Smooth muscle cell (in vitro differentiated cells): ENCODE data around the gene UROS. TPM values are rescaled to one million over a fixed set of nuclear protein-coding genes. Genes with fewer than 3 reads are reported as not detected.

Experiments used
- DNase-seq: peaks from one replicate; lab custom pipeline; 2025; ENCODE audit not compliant: unreplicated experiment; lab: John Stamatoyannopoulos, UW
- H2AFZ ChIP-seq: fragments of 200-600 bp; sonication (generic); 2 replicates; pipeline ENCODE4 v1.6.0; 2016; ENCODE audit warnings: antibody characterized with exemption, low read depth, mild to moderate bottlenecking
- H3F3A ChIP-seq: fragments of 200-600 bp; sonication (generic); 2 replicates; pipeline ENCODE4 v1.6.0; 2017; ENCODE audit warnings: antibody characterized with exemption, low read depth
- H3K27ac ChIP-seq: fragments of 200-600 bp; sonication (generic); 2 replicates; pipeline ENCODE4 v1.5.1; 2016; ENCODE audit warnings: low read depth, mild to moderate bottlenecking
- H3K27me3 ChIP-seq: fragments of 200-600 bp; sonication (generic); 2 replicates; pipeline ENCODE4 v1.6.1; 2016; ENCODE audit warnings: low read depth, mild to moderate bottlenecking
- H3K36me3 ChIP-seq: fragments of 200-600 bp; sonication (generic); 2 replicates; pipeline ENCODE4 v1.5.1; 2016; ENCODE audit warnings: low read depth
- H3K4me1 ChIP-seq: fragments of 200-600 bp; sonication (generic); 2 replicates; pipeline ENCODE4 v1.5.1; 2016; ENCODE audit warnings: low read depth
- H3K4me2 ChIP-seq: fragments of 200-600 bp; sonication (generic); 2 replicates; pipeline ENCODE4 v1.6.0; 2016; ENCODE audit warnings: mild to moderate bottlenecking
- H3K4me3 ChIP-seq: fragments of 200-600 bp; sonication (generic); 2 replicates; pipeline ENCODE4 v1.5.1; 2016; ENCODE audit warnings: mild to moderate bottlenecking
- H3K79me2 ChIP-seq: fragments of 200-600 bp; sonication (generic); 2 replicates; pipeline ENCODE4 v1.6.0; 2016; ENCODE audit warnings: low read depth, mild to moderate bottlenecking
- H3K9ac ChIP-seq: fragments of 200-600 bp; sonication (generic); 2 replicates; pipeline ENCODE4 v1.6.0; 2016; ENCODE audit warnings: low read depth
- H3K9me3 ChIP-seq: fragments of 200-600 bp; sonication (generic); replicated peaks from 2 replicates; pipeline ENCODE4 v1.5.1; 2016; ENCODE audit warnings: low read depth
- H4K20me1 ChIP-seq: fragments of 200-600 bp; sonication (generic); 2 replicates; pipeline ENCODE4 v1.6.0; 2016; ENCODE audit warnings: low read depth
- WGBS: methylation state at CpG from one replicate; pipeline ENCODE4 v1.1.7; 2016; ENCODE audit warnings: low lambda C conversion rate; 5-methylcytosine and 5-hydroxymethylcytosine counted together
- polyA plus RNA-seq: library from polyadenylated mRNA; unstranded; fragments of >200 nt; fragmentation: Nextera tagmentation; extraction: Ambion mirVana; gene quantifications from 2 replicates; pipeline ENCODE4 v1.2.1, GENCODE V29; 2016
- total RNA-seq: library from RNA; depleted of rRNA; stranded (reverse); fragments of >200 nt; gene quantifications from 2 replicates; pipeline ENCODE4 v1.2.3, GENCODE V29; 2014
- TF ChIP-seq, protein P1 (sequence below): fragments of 200-600 bp; sonication (generic); IDR thresholded peaks from 2 replicates; pipeline ENCODE4 v1.5.1; 2017; ENCODE audit warnings: borderline replicate concordance, mild to moderate bottlenecking, antibody characterized with exemption; ENCODE audit not compliant: insufficient read depth, poor library complexity, severe bottlenecking

The UROS gene
- total and polyA plus RNA-seq, 2 experiments from 2014 or later = 43.7 to 77.5 TPM

DNA sequence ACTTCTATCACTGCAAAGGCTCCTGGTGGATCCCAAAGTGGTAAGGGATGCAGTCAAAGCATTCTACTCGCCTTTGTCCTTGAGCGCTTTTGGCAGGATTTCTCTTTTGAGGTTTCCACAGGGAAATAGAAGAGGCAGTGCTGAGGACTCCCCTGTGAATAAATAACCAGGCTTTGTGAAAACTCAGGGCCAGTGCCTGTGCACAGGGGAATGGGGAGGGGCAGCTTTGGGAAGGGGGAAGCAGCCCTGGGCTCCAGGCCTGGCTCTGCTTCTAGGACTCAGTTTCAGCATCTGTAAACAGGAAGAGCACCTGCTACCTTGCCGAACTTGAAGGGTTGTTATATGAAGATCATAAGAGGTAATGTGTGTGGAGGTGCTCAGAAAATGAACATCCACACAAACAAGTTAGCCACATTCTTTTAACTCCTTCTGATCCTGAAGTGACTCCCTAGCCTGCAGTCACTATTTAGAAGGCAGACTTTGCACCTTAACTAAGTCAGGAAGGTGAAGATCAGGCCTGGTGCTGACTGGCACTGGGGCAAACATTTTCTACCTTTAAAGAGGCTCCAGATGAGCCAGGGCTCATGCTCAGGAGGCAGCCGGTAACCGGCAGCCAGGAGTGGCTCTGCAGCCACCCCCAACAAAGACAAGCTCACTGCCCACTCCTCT lies 24.9 kb downstream of the UROS start:
- no peaks in the 10 kb centered on the region for H3K36me3 ChIP-seq
- H3K4me1 ChIP-seq = no peaks in the 10 kb centered on the region
- H4K20me1 ChIP-seq = peaks cover 12% of the 10 kb centered on the region
- H2AFZ ChIP-seq = no peak overlapping the region
- H3F3A ChIP-seq = no peaks in the 10 kb centered on the region
- no peak overlapping the region for H3K4me3 ChIP-seq
- H3K9me3 ChIP-seq = no peaks in the 10 kb centered on the region
- H3K79me2 ChIP-seq = no peaks in the 10 kb centered on the region
- DNase-seq = no peak
- 75% methylated on average over 5 of the region's 5 CpGs for WGBS
- no peak overlapping the region for H3K4me2 ChIP-seq
- H3K27ac ChIP-seq = no peak overlapping the region
- TF ChIP-seq, protein P1, sequence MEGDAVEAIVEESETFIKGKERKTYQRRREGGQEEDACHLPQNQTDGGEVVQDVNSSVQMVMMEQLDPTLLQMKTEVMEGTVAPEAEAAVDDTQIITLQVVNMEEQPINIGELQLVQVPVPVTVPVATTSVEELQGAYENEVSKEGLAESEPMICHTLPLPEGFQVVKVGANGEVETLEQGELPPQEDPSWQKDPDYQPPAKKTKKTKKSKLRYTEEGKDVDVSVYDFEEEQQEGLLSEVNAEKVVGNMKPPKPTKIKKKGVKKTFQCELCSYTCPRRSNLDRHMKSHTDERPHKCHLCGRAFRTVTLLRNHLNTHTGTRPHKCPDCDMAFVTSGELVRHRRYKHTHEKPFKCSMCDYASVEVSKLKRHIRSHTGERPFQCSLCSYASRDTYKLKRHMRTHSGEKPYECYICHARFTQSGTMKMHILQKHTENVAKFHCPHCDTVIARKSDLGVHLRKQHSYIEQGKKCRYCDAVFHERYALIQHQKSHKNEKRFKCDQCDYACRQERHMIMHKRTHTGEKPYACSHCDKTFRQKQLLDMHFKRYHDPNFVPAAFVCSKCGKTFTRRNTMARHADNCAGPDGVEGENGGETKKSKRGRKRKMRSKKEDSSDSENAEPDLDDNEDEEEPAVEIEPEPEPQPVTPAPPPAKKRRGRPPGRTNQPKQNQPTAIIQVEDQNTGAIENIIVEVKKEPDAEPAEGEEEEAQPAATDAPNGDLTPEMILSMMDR = no peak
- H3K9ac ChIP-seq = no peak overlapping the region
- H3K27me3 ChIP-seq = no peaks in the 10 kb centered on the region

DNA sequence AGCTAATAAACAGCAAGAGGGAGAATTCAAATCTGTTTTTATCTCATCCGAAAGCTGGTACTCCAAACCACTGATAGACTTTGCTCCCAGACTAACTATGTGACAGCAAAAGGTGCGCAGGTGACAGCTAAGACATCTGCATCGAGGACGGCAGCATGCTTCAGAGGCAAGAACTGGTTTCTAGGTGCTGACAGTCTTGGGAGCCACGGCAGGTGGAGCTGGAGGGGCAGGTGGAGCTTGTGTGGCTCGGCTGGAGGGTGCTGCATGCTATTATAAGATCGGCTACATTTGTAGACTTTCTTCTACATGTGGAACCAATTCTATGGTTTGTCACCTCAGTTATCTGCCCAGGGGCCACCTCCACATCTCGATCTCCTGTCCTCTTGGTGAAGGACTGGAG lies 25.6 kb downstream of the UROS start:
- H3K9me3 ChIP-seq = no peaks in the 10 kb centered on the region
- no peak overlapping the region for H3K4me3 ChIP-seq
- no peaks in the 10 kb centered on the region for H3F3A ChIP-seq
- H3K9ac ChIP-seq = no peak overlapping the region
- DNase-seq = no peak
- H3K4me1 ChIP-seq = no peaks in the 10 kb centered on the region
- WGBS = 94% methylated on average over 8 of the region's 8 CpGs
- no peak overlapping the region for H3K27ac ChIP-seq
- no peaks in the 10 kb centered on the region for H3K27me3 ChIP-seq
- H2AFZ ChIP-seq = no peak overlapping the region
- H3K36me3 ChIP-seq = no peaks in the 10 kb centered on the region
- no peak overlapping the region for H3K4me2 ChIP-seq
- no peaks in the 10 kb centered on the region for H3K79me2 ChIP-seq
- H4K20me1 ChIP-seq = peaks cover 12% of the 10 kb centered on the region
- TF ChIP-seq, protein P1 = no peak

DNA sequence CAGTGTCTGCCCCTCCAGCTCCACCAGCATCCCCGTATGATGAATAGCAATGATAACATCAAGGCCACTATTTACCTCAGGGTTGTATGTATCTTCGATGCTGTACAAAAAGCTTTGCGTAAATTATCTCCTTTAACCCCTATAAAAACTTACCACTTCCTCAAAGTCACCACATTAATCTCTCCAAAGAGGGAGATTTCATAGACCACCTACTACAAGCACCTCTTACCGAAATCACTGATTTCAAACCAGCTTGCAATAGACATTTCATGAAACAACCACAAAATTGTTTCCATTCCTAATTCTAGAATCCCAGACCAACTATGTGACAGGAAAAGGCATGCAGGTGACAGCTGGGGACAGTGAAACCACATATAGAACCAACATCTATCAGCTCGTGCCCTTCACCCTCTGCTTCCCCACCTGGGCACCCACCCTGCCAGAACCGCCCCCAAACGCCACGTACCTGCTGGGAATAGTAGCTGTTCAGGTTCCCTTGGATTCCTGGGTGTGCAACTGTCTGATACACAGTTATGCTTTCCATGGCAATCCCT lies 27.3 kb downstream of the UROS start:
- H3K27ac ChIP-seq = no peak overlapping the region
- H3K4me3 ChIP-seq = no peak overlapping the region
- H3K36me3 ChIP-seq = no peaks in the 10 kb centered on the region
- 81% methylated on average over 8 of the region's 8 CpGs for WGBS
- H2AFZ ChIP-seq = no peak overlapping the region
- H3K79me2 ChIP-seq = no peaks in the 10 kb centered on the region
- peaks cover 12% of the 10 kb centered on the region for H4K20me1 ChIP-seq
- no peaks in the 10 kb centered on the region for H3K4me1 ChIP-seq
- H3K9ac ChIP-seq = no peak overlapping the region
- TF ChIP-seq, protein P1 = no peak
- H3F3A ChIP-seq = no peaks in the 10 kb centered on the region
- no peaks in the 10 kb centered on the region for H3K9me3 ChIP-seq
- H3K4me2 ChIP-seq = no peak overlapping the region
- no peak for DNase-seq
- H3K27me3 ChIP-seq = no peaks in the 10 kb centered on the region

DNA sequence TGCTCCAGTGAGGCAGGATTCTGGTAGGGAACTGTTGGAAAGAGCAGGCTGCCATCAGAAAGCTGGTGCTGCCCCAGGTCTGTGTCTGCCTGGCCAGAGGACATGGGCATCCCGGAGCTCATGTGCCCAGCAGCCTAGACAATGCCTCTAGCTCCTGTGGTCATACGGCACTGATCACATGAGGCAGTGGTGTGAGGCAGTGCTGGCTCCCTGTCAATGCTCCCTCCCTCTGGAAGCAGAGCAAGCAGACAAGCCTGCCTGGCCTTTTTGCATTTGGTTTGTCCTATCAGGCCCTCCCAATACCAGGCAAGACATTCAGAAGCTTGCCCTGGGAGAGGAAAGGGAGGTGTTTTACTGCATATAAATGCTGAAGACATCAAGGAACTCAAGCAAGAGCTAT lies 27.9 kb downstream of the UROS start:
- no peak overlapping the region for H2AFZ ChIP-seq
- no peaks in the 10 kb centered on the region for H3K4me1 ChIP-seq
- H3K27me3 ChIP-seq = no peaks in the 10 kb centered on the region
- H3K4me3 ChIP-seq = no peak overlapping the region
- TF ChIP-seq, protein P1 = no peak
- H3K27ac ChIP-seq = no peak overlapping the region
- no peak overlapping the region for H3K4me2 ChIP-seq
- WGBS = 92% methylated on average over 2 of the region's 2 CpGs
- no peak for DNase-seq
- no peaks in the 10 kb centered on the region for H3F3A ChIP-seq
- H3K79me2 ChIP-seq = no peaks in the 10 kb centered on the region
- no peaks in the 10 kb centered on the region for H3K9me3 ChIP-seq
- H3K36me3 ChIP-seq = no peaks in the 10 kb centered on the region
- peaks cover 11% of the 10 kb centered on the region for H4K20me1 ChIP-seq
- no peak overlapping the region for H3K9ac ChIP-seq
